GM23338 (cell line): Measurements from ENCODE around the gene CACNA2D1. TPM values are rescaled to one million over a fixed set of nuclear protein-coding genes. Genes with fewer than 3 reads are reported as not detected.

Experiments
- ATAC-seq: fragments of 200-7000 bp; cut with Tn5 transposase; 3 replicates; pipeline ENCODE4 v1.9.1; 2020
- DNase-seq: peaks from one replicate; pipeline ENCODE4 v3.0.0-alpha.2; 2015; ENCODE audit warnings: low spot score
- H2AFZ ChIP-seq: fragments of 200-600 bp; sonication (generic); 2 replicates; pipeline ENCODE4 v1.8.0; 2016; ENCODE audit warnings: antibody characterized with exemption, mild to moderate bottlenecking, moderate library complexity
- H3F3A ChIP-seq: fragments of 200-600 bp; sonication (generic); replicated peaks from 2 replicates; pipeline ENCODE4 v1.8.0; 2017; ENCODE audit warnings: antibody characterized with exemption, mixed run types, low read depth
- H3K27ac ChIP-seq: fragments of 200-600 bp; sonication (generic); 2 replicates; pipeline ENCODE4 v1.6.1; 2016; ENCODE audit warnings: low read depth
- H3K27me3 ChIP-seq: fragments of 200-600 bp; sonication (generic); 2 replicates; pipeline ENCODE4 v1.8.0; 2016; ENCODE audit warnings: mild to moderate bottlenecking, mixed run types, moderate library complexity; ENCODE audit not compliant: insufficient read depth
- H3K36me3 ChIP-seq: fragments of 200-600 bp; sonication (generic); 2 replicates; pipeline ENCODE4 v1.8.0; 2016; ENCODE audit warnings: mild to moderate bottlenecking; ENCODE audit not compliant: insufficient read depth
- H3K4me1 ChIP-seq: fragments of 200-600 bp; sonication (generic); 2 replicates; pipeline ENCODE4 v1.8.0; 2016; ENCODE audit warnings: mild to moderate bottlenecking, moderate library complexity; ENCODE audit not compliant: insufficient read depth
- H3K4me2 ChIP-seq: fragments of 200-600 bp; sonication (generic); 2 replicates; pipeline ENCODE4 v1.7.1; 2017; ENCODE audit warnings: mixed run types
- H3K4me3 ChIP-seq: fragments of 200-600 bp; sonication (generic); 2 replicates; pipeline ENCODE4 v1.6.1; 2016; ENCODE audit warnings: mixed run types
- H3K79me2 ChIP-seq: fragments of 200-600 bp; sonication (generic); replicated peaks from 2 replicates; pipeline ENCODE4 v1.8.0; 2017; ENCODE audit warnings: mild to moderate bottlenecking; ENCODE audit not compliant: insufficient read depth
- H3K9me2 ChIP-seq: fragments of 200-600 bp; sonication (generic); 2 replicates; pipeline ENCODE4 v1.8.0; 2017; ENCODE audit not compliant: insufficient read depth
- H4K20me1 ChIP-seq: fragments of 200-600 bp; sonication (generic); replicated peaks from 2 replicates; pipeline ENCODE4 v1.8.0; 2017; ENCODE audit warnings: mild to moderate bottlenecking; ENCODE audit not compliant: insufficient read depth
- H3K27ac Mint-ChIP-seq: 2 replicates; pipeline ENCODE4 v1.8.0; 2020; ENCODE audit warnings: inconsistent platforms, mild to moderate bottlenecking, moderate library complexity, mixed read lengths
- H3K27me3 Mint-ChIP-seq: 3 replicates; pipeline ENCODE4 v1.8.0; 2022; ENCODE audit warnings: low read depth, mild to moderate bottlenecking, moderate library complexity, mixed read lengths, inconsistent platforms; ENCODE audit not compliant: insufficient read depth, poor library complexity
- H3K36me3 Mint-ChIP-seq: 3 replicates; pipeline ENCODE4 v1.8.0; 2021; ENCODE audit warnings: low read depth, mild to moderate bottlenecking, inconsistent platforms, moderate library complexity, mixed read lengths
- H3K4me1 Mint-ChIP-seq: 3 replicates; pipeline ENCODE4 v1.8.0; 2020; ENCODE audit warnings: mild to moderate bottlenecking, inconsistent platforms, mixed read lengths
- H3K4me3 Mint-ChIP-seq: 3 replicates; pipeline ENCODE4 v1.8.0; 2021; ENCODE audit warnings: moderate library complexity, mild to moderate bottlenecking, inconsistent platforms, mixed read lengths
- H3K9me3 Mint-ChIP-seq: 3 replicates; pipeline ENCODE4 v1.8.0; 2020; ENCODE audit warnings: moderate library complexity, mild to moderate bottlenecking, inconsistent platforms, mixed read lengths
- CREB1 ChIP-seq: fragments of 250-450 bp; sonication (Bioruptor Pico); IDR thresholded peaks from 2 replicates; pipeline ENCODE4 v1.5.0; 2020; ENCODE audit warnings: low read depth, mild to moderate bottlenecking, moderate library complexity
- CTCF ChIP-seq, 2 experiments: fragments of 200-600 bp in 1 of 2; sonication (generic) in 1 of 2; conservative IDR thresholded peaks; 2 replicates each; pipeline versions ENCODE4 v1.5.1 to v1.6.1; 2016 to 2017; ENCODE audit warnings: antibody characterized with exemption in 2 of 2, low read depth in 2 of 2, mild to moderate bottlenecking in 2 of 2, moderate library complexity in 1 of 2
- ETS1 ChIP-seq: IDR thresholded peaks from 2 replicates; pipeline ENCODE4 v1.6.1; 2016; ENCODE audit warnings: antibody characterized with exemption
- EZH2 ChIP-seq: fragments of 200-600 bp; sonication (generic); IDR thresholded peaks from one replicate; pipeline ENCODE4 v1.8.0; 2017; ENCODE audit warnings: antibody characterized with exemption, mild to moderate bottlenecking, low read depth; ENCODE audit not compliant: unreplicated experiment
- EZH2phosphoT487 ChIP-seq: fragments of 200-600 bp; sonication (generic); IDR thresholded peaks from one replicate; pipeline ENCODE4 v1.8.1; 2018; ENCODE audit warnings: antibody characterized with exemption; ENCODE audit not compliant: unreplicated experiment
- JUNB ChIP-seq: IDR thresholded peaks from one replicate; pipeline ENCODE4 v1.6.1; 2016; ENCODE audit warnings: antibody characterized with exemption; ENCODE audit not compliant: unreplicated experiment
- NANOG ChIP-seq: IDR thresholded peaks from 2 replicates; pipeline ENCODE4 v1.6.1; 2016; ENCODE audit warnings: antibody characterized with exemption, borderline replicate concordance
- POLR2AphosphoS5 ChIP-seq: IDR thresholded peaks from 2 replicates; pipeline ENCODE4 v1.6.1; 2016; ENCODE audit warnings: antibody characterized with exemption, low read depth
- REST ChIP-seq: IDR thresholded peaks from one replicate; pipeline ENCODE4 v1.6.1; 2018; ENCODE audit warnings: antibody characterized with exemption; ENCODE audit not compliant: unreplicated experiment
- STAT1 ChIP-seq: IDR thresholded peaks from one replicate; pipeline ENCODE4 v1.6.1; 2016; ENCODE audit warnings: antibody characterized with exemption; ENCODE audit not compliant: unreplicated experiment
- ZNF114 ChIP-seq: fragments of 250-450 bp; sonication (Bioruptor Pico); IDR thresholded peaks from 2 replicates; pipeline ENCODE4 v1.5.0; 2020; ENCODE audit warnings: mild to moderate bottlenecking, moderate library complexity
- ZNF331 ChIP-seq: fragments of 250-450 bp; sonication (Bioruptor Pico); IDR thresholded peaks from 2 replicates; pipeline ENCODE4 v1.5.0; 2020; ENCODE audit warnings: low read depth, mild to moderate bottlenecking, moderate library complexity
- polyA plus RNA-seq: library from polyadenylated mRNA; unstranded; fragments of >200 nt; fragmentation: Nextera tagmentation; extraction: Ambion mirVana; gene quantifications from 2 replicates; pipeline ENCODE4 v1.2.1, GENCODE V29; 2016
- total RNA-seq: library from RNA; depleted of rRNA; stranded (reverse); fragments of >200 nt; shearing (Covaris generic); gene quantifications from 2 replicates; pipeline ENCODE4 v1.2.3, GENCODE V29; 2014

CACNA2D1 gene
- total and polyA plus RNA-seq, 2 experiments from 2014 or later, result 7.0 to 20.4 TPM

GRCh38 chr7:82264783-82265305 lies 178.7 kb downstream of the CACNA2D1 start (continued):
- no peak for TF ChIP-seq REST

- no peak for ATAC-seq
- no peak overlapping the region for H3K4me2 ChIP-seq
- peaks cover 14% of the 10 kb centered on the region for H3K4me1 Mint-ChIP-seq
- TF ChIP-seq STAT1 (no peak), ZNF114 (CRISPR knock-in tag) (no peak), JUNB (no peak), REST (no peak), CTCF (conservative IDR thresholded peaks at IDR 0.05; ENCODE audit: low read depth in 2 of 2) (no peak), EZH2phosphoT487 (no peak), ETS1 (no peak), ZNF331 (CRISPR knock-in tag) (no peak), NANOG (no peak), EZH2 (no peak), POLR2AphosphoS5 (no peak), CREB1 (CRISPR knock-in tag) (no peak)
These were observed 179.4 kb downstream of the CACNA2D1 start for GRCh38 chr7:82263920-82264782.

More at GRCh38 chr7:82263920-82264782, 179.4 kb downstream of the CACNA2D1 start:
- H3K9me3 Mint-ChIP-seq, result no peaks in the 10 kb centered on the region
- no peaks in the 10 kb centered on the region for H3K27me3 Mint-ChIP-seq
- 0 out of 2 replicates have a peak, but pooled peaks cover 4% of the 10 kb centered on the region for H3K4me1 ChIP-seq
- no peak overlapping the region for H3K27ac ChIP-seq
- no peaks in the 10 kb centered on the region for H3K36me3 ChIP-seq
- no peaks in the 10 kb centered on the region for H4K20me1 ChIP-seq
- no peaks in the 10 kb centered on the region for H3K9me2 ChIP-seq
- H3F3A ChIP-seq, result no peaks in the 10 kb centered on the region
- no peak overlapping the region for H3K27ac Mint-ChIP-seq
- H2AFZ ChIP-seq, result no peak overlapping the region
- no peak for DNase-seq
- H3K4me3 Mint-ChIP-seq, result no peak overlapping the region
- H3K36me3 Mint-ChIP-seq, result no peaks in the 10 kb centered on the region
- H3K27me3 ChIP-seq, result no peaks in the 10 kb centered on the region
- no peaks in the 10 kb centered on the region for H3K79me2 ChIP-seq
- H3K4me3 ChIP-seq, result no peak overlapping the region
